Smooth muscle cell (in vitro differentiated cells): ENCODE measurements around the gene VWDE. TPM values are rescaled to one million over a fixed set of nuclear protein-coding genes. Genes with fewer than 3 reads are reported as not detected.
"Not testable (repeated sequence)": the region's sequence is repeated elsewhere in the genome, so short reads cannot be mapped to it uniquely, and the experiment has no call there.

Experiments
- DNase-seq: peaks from one replicate; lab custom pipeline; 2025; ENCODE audit not compliant: unreplicated experiment; lab: John Stamatoyannopoulos, UW
- H2AFZ ChIP-seq: fragments of 200-600 bp; sonication (generic); 2 replicates; pipeline ENCODE4 v1.6.0; 2016; ENCODE audit warnings: antibody characterized with exemption, low read depth, mild to moderate bottlenecking
- H3F3A ChIP-seq: fragments of 200-600 bp; sonication (generic); 2 replicates; pipeline ENCODE4 v1.6.0; 2017; ENCODE audit warnings: antibody characterized with exemption, low read depth
- H3K27ac ChIP-seq: fragments of 200-600 bp; sonication (generic); 2 replicates; pipeline ENCODE4 v1.5.1; 2016; ENCODE audit warnings: low read depth, mild to moderate bottlenecking
- H3K27me3 ChIP-seq: fragments of 200-600 bp; sonication (generic); 2 replicates; pipeline ENCODE4 v1.6.1; 2016; ENCODE audit warnings: low read depth, mild to moderate bottlenecking
- H3K36me3 ChIP-seq: fragments of 200-600 bp; sonication (generic); 2 replicates; pipeline ENCODE4 v1.5.1; 2016; ENCODE audit warnings: low read depth
- H3K4me1 ChIP-seq: fragments of 200-600 bp; sonication (generic); 2 replicates; pipeline ENCODE4 v1.5.1; 2016; ENCODE audit warnings: low read depth
- H3K4me2 ChIP-seq: fragments of 200-600 bp; sonication (generic); 2 replicates; pipeline ENCODE4 v1.6.0; 2016; ENCODE audit warnings: mild to moderate bottlenecking
- H3K4me3 ChIP-seq: fragments of 200-600 bp; sonication (generic); 2 replicates; pipeline ENCODE4 v1.5.1; 2016; ENCODE audit warnings: mild to moderate bottlenecking
- H3K79me2 ChIP-seq: fragments of 200-600 bp; sonication (generic); 2 replicates; pipeline ENCODE4 v1.6.0; 2016; ENCODE audit warnings: low read depth, mild to moderate bottlenecking
- H3K9ac ChIP-seq: fragments of 200-600 bp; sonication (generic); 2 replicates; pipeline ENCODE4 v1.6.0; 2016; ENCODE audit warnings: low read depth
- H3K9me3 ChIP-seq: fragments of 200-600 bp; sonication (generic); replicated peaks from 2 replicates; pipeline ENCODE4 v1.5.1; 2016; ENCODE audit warnings: low read depth
- H4K20me1 ChIP-seq: fragments of 200-600 bp; sonication (generic); 2 replicates; pipeline ENCODE4 v1.6.0; 2016; ENCODE audit warnings: low read depth
- WGBS: methylation state at CpG from one replicate; pipeline ENCODE4 v1.1.7; 2016; ENCODE audit warnings: low lambda C conversion rate; 5-methylcytosine and 5-hydroxymethylcytosine counted together
- polyA plus RNA-seq: library from polyadenylated mRNA; unstranded; fragments of >200 nt; fragmentation: Nextera tagmentation; extraction: Ambion mirVana; gene quantifications from 2 replicates; pipeline ENCODE4 v1.2.1, GENCODE V29; 2016
- total RNA-seq: library from RNA; depleted of rRNA; stranded (reverse); fragments of >200 nt; gene quantifications from 2 replicates; pipeline ENCODE4 v1.2.3, GENCODE V29; 2014
- TF ChIP-seq, protein P1 (sequence below): fragments of 200-600 bp; sonication (generic); IDR thresholded peaks from 2 replicates; pipeline ENCODE4 v1.5.1; 2017; ENCODE audit warnings: borderline replicate concordance, mild to moderate bottlenecking, antibody characterized with exemption; ENCODE audit not compliant: insufficient read depth, poor library complexity, severe bottlenecking

VWDE gene
- total and polyA plus RNA-seq, 2 experiments from 2014 or later: 0.49 TPM; not detected in 1

DNA sequence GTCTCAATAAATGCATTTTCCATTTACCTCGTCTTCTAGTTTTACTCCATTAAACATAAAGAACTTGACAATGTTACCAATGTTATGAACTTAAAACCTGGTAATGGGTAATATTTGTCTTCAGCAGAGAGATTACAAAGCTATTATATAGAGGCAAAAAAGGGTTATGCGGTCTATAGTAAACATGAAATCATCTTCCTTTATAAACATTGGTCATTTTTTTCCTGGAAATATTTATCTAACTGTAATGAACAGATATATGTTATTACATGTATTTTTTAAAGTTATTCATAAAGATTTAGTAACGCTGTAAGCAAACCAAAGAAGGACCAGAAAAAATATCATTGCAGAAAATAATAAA is 1.3 kb downstream of the VWDE start:
- Histone ChIP-seq H3K27me3 (peaks cover 61% of the 10 kb centered on the region), H3F3A (no peaks in the 10 kb centered on the region), H3K79me2 (no peaks in the 10 kb centered on the region), H3K9ac (no peak overlapping the region), H3K4me2 (no peak overlapping the region), H3K36me3 (no peaks in the 10 kb centered on the region), H3K4me3 (no peak overlapping the region), H3K27ac (no peak overlapping the region), H2AFZ (no peak overlapping the region), H3K9me3 (no peaks in the 10 kb centered on the region), H4K20me1 (no peaks in the 10 kb centered on the region), H3K4me1 (peaks cover 8% of the 10 kb centered on the region)
- TF ChIP-seq, protein P1, sequence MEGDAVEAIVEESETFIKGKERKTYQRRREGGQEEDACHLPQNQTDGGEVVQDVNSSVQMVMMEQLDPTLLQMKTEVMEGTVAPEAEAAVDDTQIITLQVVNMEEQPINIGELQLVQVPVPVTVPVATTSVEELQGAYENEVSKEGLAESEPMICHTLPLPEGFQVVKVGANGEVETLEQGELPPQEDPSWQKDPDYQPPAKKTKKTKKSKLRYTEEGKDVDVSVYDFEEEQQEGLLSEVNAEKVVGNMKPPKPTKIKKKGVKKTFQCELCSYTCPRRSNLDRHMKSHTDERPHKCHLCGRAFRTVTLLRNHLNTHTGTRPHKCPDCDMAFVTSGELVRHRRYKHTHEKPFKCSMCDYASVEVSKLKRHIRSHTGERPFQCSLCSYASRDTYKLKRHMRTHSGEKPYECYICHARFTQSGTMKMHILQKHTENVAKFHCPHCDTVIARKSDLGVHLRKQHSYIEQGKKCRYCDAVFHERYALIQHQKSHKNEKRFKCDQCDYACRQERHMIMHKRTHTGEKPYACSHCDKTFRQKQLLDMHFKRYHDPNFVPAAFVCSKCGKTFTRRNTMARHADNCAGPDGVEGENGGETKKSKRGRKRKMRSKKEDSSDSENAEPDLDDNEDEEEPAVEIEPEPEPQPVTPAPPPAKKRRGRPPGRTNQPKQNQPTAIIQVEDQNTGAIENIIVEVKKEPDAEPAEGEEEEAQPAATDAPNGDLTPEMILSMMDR: no peak
- WGBS: 76% methylated on average over 3 of the region's 3 CpGs
- DNase-seq: no peak

DNA sequence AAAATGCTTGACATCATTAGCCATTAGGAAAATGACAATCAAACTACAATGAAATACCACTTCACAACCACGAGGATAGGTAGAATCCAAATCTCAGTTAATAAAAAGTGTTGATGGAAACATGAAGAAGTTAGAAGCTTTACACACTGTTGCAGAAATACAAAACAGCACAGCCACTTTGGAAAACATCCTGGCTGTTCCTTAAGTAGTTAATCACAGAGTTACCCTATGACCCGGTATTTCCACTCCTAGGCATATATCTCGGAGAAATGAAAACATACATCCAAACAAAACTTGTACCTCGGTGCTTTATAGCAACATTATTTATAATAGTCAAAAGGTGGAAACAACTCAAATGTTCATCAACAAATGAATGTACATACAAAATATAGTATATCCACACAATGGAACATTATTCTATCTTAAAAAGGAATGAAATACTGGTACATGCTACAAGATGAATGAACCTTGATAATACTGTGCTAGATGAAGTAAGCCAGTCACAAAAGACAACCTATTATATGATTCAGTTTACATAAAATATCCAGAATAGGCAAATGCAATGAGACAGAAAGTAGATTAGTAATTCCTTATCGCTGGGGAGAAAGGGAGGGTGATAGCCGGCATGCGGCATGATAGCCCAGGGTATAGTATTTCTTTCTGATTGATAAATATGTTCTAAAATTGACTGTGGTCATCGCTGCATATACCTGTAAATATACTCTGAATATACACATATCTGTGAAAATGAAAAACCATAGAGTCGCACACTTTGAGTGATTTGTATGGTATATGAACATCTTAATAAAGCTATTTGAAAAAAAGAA is 1.9 kb downstream of the VWDE start:
- WGBS: 84% methylated on average over 9 of the region's 9 CpGs

DNA sequence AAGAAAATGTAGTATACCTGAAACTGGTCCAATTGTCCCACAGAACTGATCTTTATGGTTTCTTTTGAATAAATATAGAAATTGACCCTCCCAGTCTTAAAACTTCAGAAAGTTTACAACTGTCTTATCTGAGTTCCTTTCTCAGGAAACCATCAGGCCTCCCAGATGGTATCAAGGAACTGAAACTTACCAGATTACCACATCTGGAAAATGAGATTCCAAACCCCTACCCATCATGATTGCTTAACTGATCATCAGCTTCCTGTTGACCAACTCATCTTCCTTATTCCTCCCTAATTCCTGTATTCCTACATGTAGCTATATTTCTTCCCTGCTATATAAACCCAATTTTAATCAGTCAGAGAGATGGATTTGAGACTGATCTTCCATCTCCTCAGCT is 5.5 kb downstream of the VWDE start:
- no peak overlapping the region for H3K9ac ChIP-seq
- H3F3A ChIP-seq: no peaks in the 10 kb centered on the region
- no peak overlapping the region for H3K4me3 ChIP-seq
- no peaks in the 10 kb centered on the region for H3K36me3 ChIP-seq
- H4K20me1 ChIP-seq: no peaks in the 10 kb centered on the region
- no peak overlapping the region for H2AFZ ChIP-seq
- H3K27ac ChIP-seq: no peak overlapping the region
- peaks cover 7% of the 10 kb centered on the region for H3K4me1 ChIP-seq
- H3K27me3 ChIP-seq: peaks cover 28% of the 10 kb centered on the region
- no peaks in the 10 kb centered on the region for H3K9me3 ChIP-seq
- TF ChIP-seq, protein P1: no peak
- no peaks in the 10 kb centered on the region for H3K79me2 ChIP-seq
- DNase-seq: no peak
- no peak overlapping the region for H3K4me2 ChIP-seq

More for the DNA sequence above, 1.9 kb downstream of the VWDE start:
- no peaks in the 10 kb centered on the region for H4K20me1 ChIP-seq
- H3K9ac ChIP-seq: no peak overlapping the region
- DNase-seq: no peak
- no peaks in the 10 kb centered on the region for H3K9me3 ChIP-seq
- peaks cover 61% of the 10 kb centered on the region for H3K27me3 ChIP-seq
- H3K4me3 ChIP-seq: no peak overlapping the region
- no peak overlapping the region for H3K27ac ChIP-seq
- no peaks in the 10 kb centered on the region for H3K79me2 ChIP-seq
- H2AFZ ChIP-seq: no peak overlapping the region
- peaks cover 8% of the 10 kb centered on the region for H3K4me1 ChIP-seq
- no peaks in the 10 kb centered on the region for H3F3A ChIP-seq
- TF ChIP-seq, protein P1: no peak
- H3K4me2 ChIP-seq: no peak overlapping the region
- H3K36me3 ChIP-seq: no peaks in the 10 kb centered on the region

DNA sequence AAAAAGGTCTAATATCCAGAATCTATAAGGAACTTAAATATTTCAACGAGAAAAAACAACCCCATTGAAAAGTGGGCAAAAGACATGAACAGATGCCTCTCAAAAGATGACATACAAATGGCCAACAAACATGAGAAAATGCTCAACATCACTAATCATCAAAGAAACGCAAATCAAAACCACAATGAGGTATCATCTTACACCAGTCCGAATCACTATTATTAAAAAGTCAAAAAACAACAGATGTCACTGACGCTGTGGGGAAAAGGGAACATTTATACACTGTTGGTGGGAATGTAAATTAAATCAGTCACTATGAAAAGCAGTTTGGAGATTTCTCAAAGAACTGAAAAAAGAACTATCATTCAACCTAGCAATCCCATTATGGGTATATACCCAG is 6.0 kb downstream of the VWDE start:
- no peaks in the 10 kb centered on the region for H4K20me1 ChIP-seq
- no peaks in the 10 kb centered on the region for H3K9me3 ChIP-seq
- H3K4me1 ChIP-seq: peaks cover 2% of the 10 kb centered on the region
- no peak overlapping the region for H3K4me2 ChIP-seq
- H3F3A ChIP-seq: no peaks in the 10 kb centered on the region
- no peak for DNase-seq
- no peak overlapping the region for H2AFZ ChIP-seq
- no peaks in the 10 kb centered on the region for H3K79me2 ChIP-seq
- H3K9ac ChIP-seq: no peak overlapping the region
- H3K27ac ChIP-seq: no peak overlapping the region
- 93% methylated on average over 4 of the region's 4 CpGs for WGBS
- TF ChIP-seq, protein P1: no peak
- peaks cover 23% of the 10 kb centered on the region for H3K27me3 ChIP-seq
- H3K4me3 ChIP-seq: no peak overlapping the region
- H3K36me3 ChIP-seq: no peaks in the 10 kb centered on the region

DNA sequence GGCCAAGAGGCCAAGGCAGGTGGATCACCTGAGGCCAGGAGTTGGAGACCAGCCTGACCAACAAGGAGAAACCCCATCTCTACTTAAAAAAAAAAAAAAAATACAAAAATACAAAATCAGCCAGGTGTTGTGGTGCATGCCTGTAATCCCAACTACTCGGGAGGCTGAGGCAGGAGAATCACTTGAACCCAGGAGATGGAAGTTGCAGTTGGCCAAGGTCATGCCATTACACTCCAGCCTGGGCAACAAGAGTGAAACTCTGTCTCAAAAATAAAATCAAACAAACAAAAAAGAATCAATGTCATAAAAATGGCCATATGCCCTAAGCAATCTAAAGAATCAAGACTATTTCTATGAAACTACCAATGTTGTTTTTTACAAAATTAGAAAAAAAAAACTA is 7.0 kb downstream of the VWDE start:
- not testable (repeated sequence) for H3K79me2 ChIP-seq, H3K9ac ChIP-seq, H3K27ac ChIP-seq, H3K4me3 ChIP-seq, DNase-seq, H4K20me1 ChIP-seq, H3K9me3 ChIP-seq, H3K4me1 ChIP-seq, H3K4me2 ChIP-seq, H2AFZ ChIP-seq, H3K36me3 ChIP-seq, H3F3A ChIP-seq
- WGBS: 97% methylated on average over 1 of the region's 1 CpG
- H3K27me3 ChIP-seq: peaks cover 13% of the 10 kb centered on the region
